SK-MEL-5 (cell line): Measurements from ENCODE around the gene SIN3A. TPM values are rescaled to one million over a fixed set of nuclear protein-coding genes. Genes with fewer than 3 reads are reported as not detected.
"Not testable (repeated sequence)": the region's sequence is repeated elsewhere in the genome, so short reads cannot be mapped to it uniquely, and the experiment has no call there.

Source experiments
- DNase-seq: peaks from one replicate; pipeline ENCODE4 v3.0.0-alpha.2; 2016; ENCODE audit warnings: low read depth, low spot score
- in situ Hi-C: cut with HindIII; loops from 2 replicates; pipeline ENCODE4 v1.10.0; 2016; ENCODE audit warnings: low sequenced_read_pairs, high pct_unique_total_duplicates, low pct_unique_long_range_greater_than_20kb
- total RNA-seq: library from RNA; depleted of rRNA; stranded (reverse); fragments of >200 nt; shearing (Covaris generic); gene quantifications from 2 replicates; pipeline ENCODE4 v1.2.3, GENCODE V29; 2014

The SIN3A gene
- total RNA-seq, 1 experiment from 2014 or later = 18.9 TPM

DNA sequence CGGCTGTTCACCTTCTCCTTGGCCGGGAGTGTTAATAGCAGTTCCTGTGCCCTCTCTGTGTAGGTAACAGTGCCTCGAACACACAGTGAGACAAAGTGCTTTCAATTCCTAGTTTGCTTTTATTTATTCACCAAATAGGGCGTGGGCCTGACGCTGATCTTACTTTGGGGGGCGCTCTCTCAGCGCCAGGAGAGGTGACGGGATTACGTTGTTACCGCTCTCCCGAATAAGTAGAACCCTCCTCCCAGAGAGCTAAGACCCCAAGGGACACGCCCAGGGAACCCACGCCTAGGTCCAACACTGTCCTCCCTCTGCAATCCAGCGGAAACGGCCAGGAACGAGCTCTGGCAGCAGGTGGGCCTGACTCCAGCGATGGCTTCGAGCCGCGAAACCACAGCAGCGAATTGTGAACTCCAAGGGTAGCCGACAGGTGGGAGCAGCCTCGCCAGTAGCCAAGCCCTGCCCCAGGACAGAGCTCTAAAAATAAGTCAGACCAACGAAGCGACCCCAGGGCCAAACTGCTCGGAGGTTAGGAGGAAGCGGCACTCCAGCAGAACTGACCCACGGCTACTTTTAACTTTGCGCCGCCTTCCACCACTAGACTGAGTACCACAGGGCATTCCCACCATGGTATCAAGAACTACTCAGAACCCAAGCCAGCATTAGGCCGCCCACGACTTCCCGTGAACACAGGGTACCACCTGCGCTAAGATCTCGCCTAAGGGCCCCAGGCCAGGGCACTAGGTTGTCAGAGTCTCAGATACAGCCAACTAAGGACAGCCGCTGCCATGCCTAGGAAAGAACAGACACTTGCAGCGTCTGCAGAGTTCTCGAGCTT lies 1.6 kb upstream of the SIN3A start:
- in situ Hi-C loops = no loop called here
- peak; percentile 35 for DNase-seq

DNA sequence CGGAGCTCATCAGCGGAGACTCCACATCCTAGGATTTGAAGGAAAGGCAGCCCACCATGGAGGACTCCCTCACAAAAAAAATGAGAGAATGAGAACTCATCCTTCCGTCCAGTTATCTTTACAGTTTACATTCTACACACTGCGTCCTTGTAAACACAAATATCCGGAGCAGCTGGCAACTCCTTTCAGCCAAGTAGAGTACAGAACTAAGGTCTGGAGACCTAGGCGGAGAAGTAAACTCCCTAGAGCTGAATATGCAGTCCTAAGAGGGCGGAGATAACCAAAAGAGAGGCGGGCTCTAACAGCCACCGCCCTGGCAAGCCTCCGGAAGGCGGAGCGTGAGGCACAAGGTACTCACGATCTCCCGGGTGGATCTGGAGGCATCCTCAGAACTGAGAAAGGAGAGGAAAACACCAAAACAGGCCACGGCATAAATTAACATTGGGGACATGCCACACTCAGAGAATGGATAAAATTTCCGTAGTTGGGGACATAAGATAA lies 924 bp upstream of the SIN3A start:
- in situ Hi-C loops = no loop called here
- peak; percentile 82 for DNase-seq

DNA sequence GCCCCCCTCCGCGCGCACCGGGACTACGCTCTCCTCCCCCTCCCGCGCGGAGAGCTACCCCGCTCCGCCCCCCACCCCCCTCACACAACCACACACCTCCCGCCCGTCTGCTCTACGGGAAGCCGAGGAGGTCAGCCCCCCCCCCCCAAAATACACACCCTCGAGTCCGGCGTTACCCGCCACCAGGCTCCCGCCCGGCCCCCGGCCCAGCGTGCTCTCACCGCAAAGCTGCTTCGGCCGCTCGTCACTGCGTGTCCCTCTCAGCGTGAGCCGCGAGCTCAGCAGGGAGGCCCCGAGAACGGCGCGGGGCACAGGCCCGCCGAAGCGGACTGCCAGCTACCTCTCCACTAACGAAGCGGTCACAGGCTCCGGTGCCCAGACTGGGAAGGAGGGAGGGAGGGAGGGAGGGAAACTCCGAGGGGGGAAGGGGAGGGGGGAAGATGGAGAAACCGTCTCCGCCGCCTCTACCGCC lies 252 bp downstream of the SIN3A start:
- in situ Hi-C loops = no loop called here
- DNase-seq = no peak

DNA sequence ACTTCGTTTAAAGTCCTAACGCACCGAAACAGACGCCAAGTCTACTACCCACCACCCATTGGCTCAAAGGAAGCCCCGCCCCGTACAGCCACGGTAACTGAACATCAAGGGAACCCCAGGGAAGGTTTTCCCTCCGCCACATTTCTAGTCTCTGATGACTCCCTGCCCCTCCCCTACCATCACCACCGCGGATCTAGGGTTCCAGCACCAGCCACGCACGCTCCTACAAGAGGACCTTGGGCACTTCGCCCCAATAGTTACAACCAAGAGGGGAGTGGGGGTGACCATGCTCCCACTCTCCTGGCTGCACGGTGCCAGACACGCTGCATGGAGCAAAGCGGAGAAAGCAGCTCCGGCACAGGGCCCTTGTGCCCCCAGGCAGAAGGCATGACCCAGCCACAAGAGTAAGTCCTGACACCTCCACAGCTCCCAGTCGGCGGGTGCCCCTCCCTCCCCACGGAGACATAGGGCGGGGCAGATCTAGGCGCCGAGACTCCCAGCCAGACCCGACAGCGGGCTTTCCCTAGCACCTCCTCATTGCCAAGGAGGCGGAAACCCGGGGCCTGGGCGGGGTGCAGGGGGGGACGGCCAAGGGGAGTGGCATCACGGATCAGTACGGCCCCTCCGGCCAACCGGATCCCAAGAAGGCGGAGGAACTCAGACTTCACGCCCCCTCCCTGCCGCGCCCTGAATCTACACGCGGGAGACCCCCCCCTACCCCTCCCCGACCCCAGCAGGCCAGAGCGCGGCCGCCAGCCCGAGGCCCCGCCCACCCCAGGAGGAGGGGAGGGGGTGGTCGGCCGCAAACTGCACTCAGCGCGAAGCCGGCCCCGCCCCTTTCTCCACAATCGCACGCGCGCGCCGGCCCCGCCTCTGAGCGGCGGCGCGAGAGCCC lies 936 bp downstream of the SIN3A start:
- in situ Hi-C loops = no loop called here
- DNase-seq = peak; percentile 96

DNA sequence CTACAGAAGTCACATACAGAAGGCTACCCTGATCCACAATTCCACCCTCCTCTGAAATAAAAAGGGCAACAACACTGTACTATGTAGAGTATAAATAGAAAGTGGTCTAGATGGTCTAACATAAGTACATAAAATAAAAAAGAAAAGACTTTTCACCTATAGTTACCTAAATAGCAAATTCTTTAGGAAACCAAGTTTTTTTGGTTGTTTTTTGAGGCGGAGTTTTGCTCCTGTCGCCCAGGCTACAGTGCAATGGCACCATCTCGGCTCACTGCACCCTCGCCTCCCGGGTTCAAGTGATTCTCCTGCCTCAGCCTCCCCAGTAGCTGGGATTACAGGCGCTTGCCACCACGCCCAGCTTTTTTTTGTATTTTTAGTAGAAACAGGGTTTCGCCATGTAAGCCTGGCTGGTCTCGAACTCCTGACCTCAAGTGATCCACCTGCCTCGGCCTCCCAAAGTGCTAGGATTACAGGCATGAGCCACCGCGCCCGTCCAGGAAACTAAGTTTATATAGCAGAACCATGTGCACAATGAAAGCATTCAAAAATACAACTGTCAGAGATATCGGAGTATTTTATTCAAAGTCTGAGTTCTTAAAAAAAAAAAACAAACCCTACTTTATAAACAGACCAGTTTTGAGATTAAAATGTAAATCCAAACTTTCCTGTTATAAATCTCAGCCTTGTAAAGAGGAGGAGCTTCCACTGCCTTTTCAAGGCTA lies 1.7 kb downstream of the SIN3A start:
- in situ Hi-C loops = no loop called here
- no peak for DNase-seq

DNA sequence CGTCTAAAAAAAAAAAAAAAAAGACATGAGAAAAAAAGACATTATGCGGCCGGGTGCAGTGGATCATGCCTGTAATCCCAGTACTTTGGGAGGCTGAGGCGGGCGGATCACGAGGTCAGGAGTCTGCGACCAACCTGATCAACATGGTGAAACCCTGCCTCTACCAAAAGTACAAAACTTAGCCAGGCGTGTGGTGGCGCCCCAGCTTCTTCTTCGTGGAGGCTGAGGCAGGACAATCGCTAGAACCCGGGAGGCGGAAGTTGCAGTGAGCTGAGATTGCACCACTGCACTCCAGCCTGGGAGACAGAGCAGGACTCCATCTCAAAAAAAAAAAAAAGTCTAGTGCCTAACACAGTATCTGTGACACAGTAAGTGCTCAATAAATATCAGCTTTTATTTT lies 3.3 kb downstream of the SIN3A start:
- DNase-seq, in situ Hi-C loops: not testable (repeated sequence)

DNA sequence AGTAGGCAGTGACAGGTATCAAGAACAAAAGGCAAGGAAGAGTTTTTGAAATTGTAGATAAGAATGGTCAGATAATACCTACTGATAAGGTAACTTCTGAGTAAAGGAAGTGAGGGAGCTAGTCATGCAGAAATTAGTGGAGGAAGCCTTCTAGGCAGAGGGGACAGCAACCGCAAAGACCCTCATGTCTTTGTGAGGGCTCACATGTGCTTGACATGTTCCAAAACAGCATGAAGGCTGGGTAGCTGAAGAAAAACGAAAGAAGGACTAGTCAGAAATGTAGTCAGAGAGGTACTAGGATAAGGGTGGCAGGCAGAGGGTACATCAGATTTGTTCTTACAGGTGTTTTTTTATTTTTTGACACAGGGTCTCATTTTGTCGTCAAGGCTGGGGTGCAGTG lies 5.3 kb downstream of the SIN3A start:
- DNase-seq = no peak
- in situ Hi-C loops = no loop called here

DNA sequence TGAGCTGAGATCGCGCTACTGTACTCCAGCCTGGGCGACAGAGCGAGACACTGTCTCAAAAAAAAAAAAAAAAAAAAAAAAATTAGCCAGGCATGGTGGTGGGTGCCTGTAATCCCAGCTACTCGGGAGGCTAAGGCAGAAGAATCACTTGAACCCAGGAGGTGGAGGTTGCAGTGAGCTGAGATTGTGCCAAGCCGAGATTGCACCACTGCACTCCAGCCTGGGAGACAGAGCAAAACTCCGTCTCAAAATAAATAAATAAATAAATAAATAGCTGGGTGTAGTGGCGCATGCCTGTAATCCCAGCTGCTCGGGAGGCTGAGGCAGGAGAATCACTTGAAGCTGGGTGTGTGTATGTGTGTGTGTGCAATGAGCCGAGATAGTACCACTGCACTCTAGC lies 6.2 kb downstream of the SIN3A start:
- in situ Hi-C loops = not testable (repeated sequence)

DNA sequence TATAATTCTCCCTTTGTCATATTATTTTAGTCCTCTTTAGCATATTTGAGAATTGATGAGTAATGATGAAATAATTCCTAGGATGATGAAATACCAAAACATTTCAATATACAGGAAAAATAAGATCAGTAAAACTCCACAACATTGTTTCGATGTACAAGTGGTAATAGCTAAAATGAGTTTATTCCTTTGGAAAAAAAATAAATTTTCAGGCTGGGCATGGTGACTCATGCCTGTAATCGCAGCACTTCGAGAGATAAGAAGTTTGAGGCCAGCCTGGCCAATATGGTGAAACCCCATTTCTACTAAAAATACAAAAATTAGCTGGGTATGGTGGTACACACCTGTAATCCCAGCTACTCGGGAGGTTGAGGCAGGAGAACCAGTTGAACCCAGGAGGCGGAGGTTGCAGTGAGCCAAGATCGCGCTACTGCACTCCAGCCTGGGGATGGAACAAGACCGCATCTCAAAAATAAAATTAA lies 7.5 kb downstream of the SIN3A start:
- DNase-seq, in situ Hi-C loops: not testable (repeated sequence)

More for the DNA sequence above, 6.2 kb downstream of the SIN3A start:
- DNase-seq = not testable (repeated sequence)

DNA sequence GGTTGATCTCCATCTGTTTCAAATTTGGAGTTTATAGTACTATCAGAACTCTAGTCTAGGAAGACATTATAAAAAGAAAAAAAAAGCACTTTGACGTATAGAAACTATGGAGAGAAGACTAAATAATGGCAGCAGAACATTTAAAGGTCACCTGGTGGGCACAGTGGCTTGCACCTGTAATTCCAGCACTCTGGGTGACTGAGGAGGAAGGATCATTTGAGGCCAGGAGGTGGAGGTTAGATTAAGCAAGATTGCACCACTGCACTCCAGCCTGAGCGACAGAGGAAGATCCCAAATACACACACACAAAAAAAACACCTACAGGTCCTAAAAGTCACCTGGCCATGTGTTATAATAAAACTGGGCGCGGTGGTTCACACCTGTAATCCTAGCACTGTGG lies 13.8 kb downstream of the SIN3A start:
- no peak for DNase-seq
- in situ Hi-C loops = no loop called here

DNA sequence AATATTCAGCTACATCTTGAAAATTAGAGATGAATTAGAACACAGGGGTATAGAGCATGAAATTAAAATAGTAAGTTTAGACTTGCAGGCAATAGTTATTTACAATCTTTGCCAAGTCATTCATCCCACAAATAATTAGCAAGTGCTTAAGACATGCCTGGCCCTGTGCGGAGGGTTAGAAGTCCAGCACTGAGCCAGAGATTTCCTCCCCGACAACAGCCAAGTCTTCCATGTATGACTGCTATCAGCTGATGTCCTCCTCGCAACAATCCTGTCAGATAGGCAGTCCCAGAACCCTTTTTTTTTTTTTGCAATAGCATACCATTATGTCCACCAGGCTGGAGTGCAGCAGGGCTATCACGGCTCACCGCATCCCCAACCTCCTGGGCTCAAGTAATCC lies 14.6 kb downstream of the SIN3A start:
- in situ Hi-C loops = no loop called here
- no peak for DNase-seq

DNA sequence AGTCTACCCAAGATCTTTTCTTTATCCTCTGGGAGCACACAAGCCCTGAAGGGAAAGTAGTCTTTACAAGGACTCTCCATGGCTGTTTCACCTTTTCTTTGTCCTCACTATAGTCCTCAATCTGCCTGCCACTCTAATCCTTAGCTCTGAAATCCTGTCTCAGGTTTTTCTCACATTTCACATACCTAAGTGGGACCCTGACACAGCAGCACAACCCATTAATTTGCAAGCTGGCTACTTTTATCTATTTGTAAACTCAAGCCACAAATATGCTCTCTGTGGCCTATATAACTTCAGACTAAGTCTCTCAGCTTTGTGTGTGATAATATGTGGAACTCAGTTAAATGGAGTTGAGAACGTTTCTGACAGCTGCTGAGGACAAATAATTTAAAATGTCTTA lies 19.8 kb downstream of the SIN3A start:
- DNase-seq = no peak
- in situ Hi-C loops = no loop called here

DNA sequence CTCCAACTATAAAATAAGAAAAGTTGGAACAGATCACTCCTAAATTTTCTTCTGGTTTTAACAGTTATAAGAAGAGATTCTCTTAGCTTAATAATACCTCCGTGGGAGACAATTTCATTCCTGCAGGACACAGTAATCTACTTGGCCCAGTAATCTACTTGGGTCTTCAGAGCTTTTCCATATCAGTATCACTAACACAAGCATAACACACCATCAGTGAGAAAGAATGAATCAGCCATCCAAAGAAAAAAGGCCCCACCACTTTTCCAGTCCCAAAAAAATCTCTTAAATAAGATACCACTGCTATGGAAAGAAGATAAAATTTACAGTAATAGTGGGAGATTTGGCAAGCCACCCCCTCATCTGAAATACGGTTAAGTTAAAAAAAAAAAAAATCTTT lies 20.2 kb downstream of the SIN3A start:
- DNase-seq = no peak
- in situ Hi-C loops = no loop called here

DNA sequence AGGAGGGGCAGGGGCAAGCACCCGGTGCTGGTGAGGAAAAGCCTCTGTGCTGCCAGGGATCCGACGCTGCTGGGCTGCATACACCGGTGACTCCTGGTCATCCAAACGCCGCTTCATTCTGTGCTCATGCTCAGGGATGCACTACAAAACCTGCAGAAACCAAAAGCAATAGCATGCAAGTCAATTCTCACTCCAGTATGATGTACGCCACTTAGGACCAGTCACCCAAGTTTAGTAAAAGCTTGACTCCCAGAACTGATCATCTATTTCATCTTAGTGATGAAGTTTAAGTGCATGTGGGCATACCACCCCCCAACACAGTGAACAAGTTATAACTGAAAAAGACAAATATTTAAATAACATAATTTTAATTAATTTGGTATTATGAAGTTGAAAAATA lies 21.2 kb downstream of the SIN3A start:
- DNase-seq = no peak
- in situ Hi-C loops = no loop called here

DNA sequence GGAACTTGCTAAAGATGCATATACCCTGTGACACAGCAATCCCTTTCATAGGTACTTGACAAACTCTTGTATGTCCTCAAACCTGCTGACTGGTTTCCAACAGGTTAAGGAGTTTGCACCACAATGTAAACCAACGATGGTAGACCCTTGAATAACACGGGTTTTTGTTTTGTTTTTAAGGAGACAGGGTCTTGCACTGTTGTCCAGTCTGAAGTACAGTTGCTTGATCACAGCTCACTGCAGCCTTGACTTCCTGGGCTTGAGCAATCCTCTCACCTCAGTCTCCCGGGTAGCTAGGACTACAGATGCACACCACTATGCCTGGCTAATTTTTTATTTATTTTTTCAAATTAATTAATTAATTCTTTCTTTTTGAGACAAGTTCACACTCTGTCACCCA lies 23.3 kb downstream of the SIN3A start:
- in situ Hi-C loops = no loop called here

DNA sequence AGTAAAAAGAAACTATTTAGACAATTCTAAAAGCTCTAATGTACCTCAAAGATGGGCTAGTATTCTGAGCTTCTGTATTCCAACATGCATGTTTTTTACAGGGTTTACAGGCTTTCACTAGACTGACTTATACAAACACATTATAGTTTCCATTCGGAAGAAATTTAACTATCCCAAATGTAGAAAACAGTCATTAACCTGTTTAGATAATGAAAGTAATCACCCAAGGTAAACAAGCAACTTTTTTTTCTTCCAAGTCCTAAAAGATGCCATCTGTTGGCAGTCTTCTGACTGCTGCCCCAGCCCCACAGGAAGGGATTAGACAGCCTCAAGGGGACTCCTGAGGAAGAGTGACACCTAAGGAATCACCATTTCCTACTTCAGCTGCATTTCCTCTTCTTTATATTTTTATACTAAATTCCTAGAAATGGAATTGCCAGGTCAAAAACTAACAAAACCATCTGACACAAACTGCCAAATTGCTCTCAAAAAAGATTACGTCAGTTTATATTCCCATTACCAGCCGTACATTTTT lies 25.5 kb downstream of the SIN3A start:
- no peak for DNase-seq
- in situ Hi-C loops = no loop called here

More for the DNA sequence above, 23.3 kb downstream of the SIN3A start:
- DNase-seq = no peak

DNA sequence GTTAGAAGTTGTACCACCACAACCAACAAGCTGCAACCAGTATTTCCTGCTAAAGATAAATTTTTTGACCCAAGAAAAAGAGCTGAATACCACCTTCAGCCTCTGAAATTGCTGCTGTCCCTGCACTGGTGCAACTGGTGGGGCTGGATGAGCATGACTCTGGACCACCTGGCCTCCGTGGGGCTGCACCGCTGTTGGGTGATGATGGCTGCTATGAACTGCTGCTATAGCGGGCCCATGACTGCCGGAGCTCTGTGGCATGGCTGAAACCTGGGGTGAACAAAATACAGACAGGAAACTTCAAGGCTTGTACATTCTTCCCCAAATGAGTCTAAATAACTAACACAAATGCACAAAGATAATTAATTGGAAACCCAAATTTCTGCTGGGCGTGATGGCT lies 28.9 kb downstream of the SIN3A start:
- in situ Hi-C loops = no loop called here

More for the DNA sequence above, 28.9 kb downstream of the SIN3A start:
- no peak for DNase-seq
